Measurements from ENCODE around the gene PIGV.
A peak's percentile ranks its signal among the peaks of the same experiment; 100 is the strongest.

The PIGV gene

GRCh38 chr1:26782521-26783212 lies 5.1 kb upstream of the PIGV start:
- TF ChIP-seq, protein P1, sequence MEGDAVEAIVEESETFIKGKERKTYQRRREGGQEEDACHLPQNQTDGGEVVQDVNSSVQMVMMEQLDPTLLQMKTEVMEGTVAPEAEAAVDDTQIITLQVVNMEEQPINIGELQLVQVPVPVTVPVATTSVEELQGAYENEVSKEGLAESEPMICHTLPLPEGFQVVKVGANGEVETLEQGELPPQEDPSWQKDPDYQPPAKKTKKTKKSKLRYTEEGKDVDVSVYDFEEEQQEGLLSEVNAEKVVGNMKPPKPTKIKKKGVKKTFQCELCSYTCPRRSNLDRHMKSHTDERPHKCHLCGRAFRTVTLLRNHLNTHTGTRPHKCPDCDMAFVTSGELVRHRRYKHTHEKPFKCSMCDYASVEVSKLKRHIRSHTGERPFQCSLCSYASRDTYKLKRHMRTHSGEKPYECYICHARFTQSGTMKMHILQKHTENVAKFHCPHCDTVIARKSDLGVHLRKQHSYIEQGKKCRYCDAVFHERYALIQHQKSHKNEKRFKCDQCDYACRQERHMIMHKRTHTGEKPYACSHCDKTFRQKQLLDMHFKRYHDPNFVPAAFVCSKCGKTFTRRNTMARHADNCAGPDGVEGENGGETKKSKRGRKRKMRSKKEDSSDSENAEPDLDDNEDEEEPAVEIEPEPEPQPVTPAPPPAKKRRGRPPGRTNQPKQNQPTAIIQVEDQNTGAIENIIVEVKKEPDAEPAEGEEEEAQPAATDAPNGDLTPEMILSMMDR (conservative IDR thresholded peaks at IDR 0.05; ENCODE audit: low read depth, low read length) = no peak
- no peak overlapping the region for H3K4me3 ChIP-seq (ENCODE audit: low read depth, low read length)
- DNase-seq (ENCODE audit: low read depth) = no peak

GRCh38 chr1:26783646-26784022 lies 4.1 kb upstream of the PIGV start:
- TF ChIP-seq, protein P1 (conservative IDR thresholded peaks at IDR 0.05; ENCODE audit: low read depth, low read length) = no peak
- H3K4me3 ChIP-seq (ENCODE audit: low read depth, low read length) = no peak overlapping the region
- no peak for DNase-seq (ENCODE audit: low read depth)

GRCh38 chr1:26784023-26784871 lies 3.5 kb upstream of the PIGV start:
- DNase-seq (ENCODE audit: low read depth) = peak; percentile 98
- no peak overlapping the region for H3K4me3 ChIP-seq (ENCODE audit: low read depth, low read length)
- TF ChIP-seq, protein P1 (conservative IDR thresholded peaks at IDR 0.05; ENCODE audit: low read depth, low read length) = no peak

DNA sequence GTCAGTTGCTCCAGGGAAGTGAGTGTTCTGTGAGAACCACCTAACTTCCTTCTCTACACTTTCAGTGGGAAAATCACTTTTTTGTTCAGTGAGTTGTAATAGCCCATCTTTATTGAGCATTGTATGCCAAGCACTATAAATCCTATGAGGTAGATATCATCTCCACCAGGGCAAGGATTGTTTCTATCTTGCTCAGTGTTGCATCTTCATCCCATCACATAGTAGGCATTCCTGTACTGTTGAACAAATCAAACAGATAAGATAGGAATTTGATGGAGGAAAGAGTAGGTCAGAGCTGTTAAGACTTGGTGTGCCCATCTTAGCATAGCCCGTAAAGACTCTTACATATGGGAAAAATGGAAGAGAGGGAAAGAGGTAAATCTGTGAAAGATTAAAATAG lies 2.9 kb upstream of the PIGV start:
- no peak for DNase-seq (ENCODE audit: low read depth)
- TF ChIP-seq, protein P1 (conservative IDR thresholded peaks at IDR 0.05; ENCODE audit: low read depth, low read length) = no peak
- no peak overlapping the region for H3K4me3 ChIP-seq (ENCODE audit: low read depth, low read length)

DNA sequence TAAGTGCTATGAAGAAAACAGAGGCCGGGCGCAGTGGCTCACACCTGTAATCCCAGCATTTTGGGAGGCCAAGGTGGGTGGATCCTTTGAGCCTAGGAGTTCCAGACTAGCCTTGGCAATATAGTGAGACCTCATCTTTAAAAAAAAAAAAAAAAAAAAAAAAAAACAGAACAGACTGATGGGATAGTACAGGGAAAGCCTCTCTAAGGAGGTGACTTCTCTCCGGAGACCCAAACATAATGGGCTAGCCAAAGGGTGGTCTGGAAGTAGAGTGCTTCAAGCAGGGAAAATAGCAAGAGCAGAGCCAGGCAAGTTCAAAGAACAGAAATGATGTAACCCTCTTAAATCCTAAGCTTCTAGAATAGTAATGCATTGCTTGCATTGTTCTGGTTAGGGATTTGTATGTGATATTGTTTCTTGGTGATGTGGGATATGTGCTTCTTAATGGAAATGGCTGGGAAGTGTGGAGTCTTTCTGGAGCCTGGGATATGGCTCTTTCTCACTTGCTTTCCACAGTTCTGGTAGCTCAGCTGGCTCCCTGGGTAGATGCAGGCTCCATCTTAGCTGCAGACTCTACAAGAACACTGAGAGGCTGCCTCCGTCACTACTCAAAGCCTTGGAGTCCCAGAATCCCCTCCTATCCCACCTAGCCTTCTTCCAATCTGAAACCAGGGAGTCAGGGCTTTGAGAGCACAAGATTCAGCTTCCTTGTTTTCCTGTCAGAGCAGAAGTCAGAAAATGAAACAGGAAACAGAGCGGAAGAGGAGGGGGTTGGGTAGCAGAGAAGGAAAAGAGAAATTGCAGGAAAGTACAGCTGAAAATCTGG lies 1.9 kb upstream of the PIGV start:
- no peak overlapping the region for H3K4me3 ChIP-seq (ENCODE audit: low read depth, low read length)
- TF ChIP-seq, protein P1 (conservative IDR thresholded peaks at IDR 0.05; ENCODE audit: low read depth, low read length) = no peak
- DNase-seq (ENCODE audit: low read depth) = peak; percentile 54

DNA sequence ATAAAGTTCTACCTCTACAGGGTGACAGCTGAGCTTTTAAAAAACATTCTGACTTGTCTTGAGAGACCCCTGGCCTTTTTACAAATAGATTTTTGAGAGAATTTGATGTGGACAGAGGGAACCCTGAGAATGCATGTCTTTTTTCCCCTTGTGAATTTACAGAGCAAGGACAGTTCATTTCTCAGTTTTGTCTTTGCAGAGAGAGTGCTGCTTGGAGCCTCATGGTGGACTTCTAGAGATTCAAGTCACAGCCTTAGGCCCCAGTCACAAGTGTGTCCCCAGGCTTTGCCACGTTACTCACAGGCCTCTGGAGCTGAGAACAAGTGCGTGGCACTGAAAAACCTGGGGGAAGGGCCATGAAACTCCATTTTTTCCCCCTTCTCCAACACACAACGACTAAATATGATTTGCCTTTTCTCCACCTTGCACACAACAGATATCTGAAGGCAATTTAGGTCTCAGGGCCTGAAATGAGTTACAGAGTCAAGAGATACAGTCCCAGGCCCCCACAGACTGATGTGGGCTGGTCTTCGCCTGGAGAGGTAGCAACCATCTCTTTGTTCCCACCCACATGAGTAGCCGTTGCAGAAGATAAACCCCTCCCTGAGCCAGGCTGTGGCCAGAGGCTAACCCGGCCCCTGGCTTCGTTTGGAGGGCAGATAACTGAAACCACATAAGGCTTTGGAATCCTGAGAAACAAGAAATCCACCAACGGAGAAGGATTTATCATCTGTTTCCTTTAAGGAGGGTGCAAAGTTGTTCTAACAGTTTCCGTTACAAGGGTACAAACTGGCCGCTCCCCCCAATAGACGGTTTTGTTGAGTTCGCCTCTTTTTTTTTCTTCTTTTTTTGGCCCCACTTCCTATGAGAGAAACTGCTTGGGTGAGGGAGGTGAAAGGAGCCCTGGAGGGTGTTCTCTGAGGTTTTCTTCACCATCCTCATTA lies 1.0 kb upstream of the PIGV start:
- DNase-seq (ENCODE audit: low read depth) = peak; percentile 89

More for the DNA sequence above, 1.0 kb upstream of the PIGV start:
- TF ChIP-seq, protein P1 (conservative IDR thresholded peaks at IDR 0.05; ENCODE audit: low read depth, low read length) = no peak
- H3K4me3 ChIP-seq (ENCODE audit: low read depth, low read length) = peak overlapping the region; percentile 82

Measured in choroid plexus epithelial cell (primary cell).